Myocyte (in vitro differentiated cells): ENCODE measurements around the gene COLQ. TPM values are rescaled to one million over a fixed set of nuclear protein-coding genes. Genes with fewer than 3 reads are reported as not detected.

ENCODE experiments used
- DNase-seq: peaks from one replicate; pipeline ENCODE4 v3.0.0-alpha.2; 2012; ENCODE audit warnings: low read depth
- total RNA-seq: library from RNA; depleted of rRNA; stranded (reverse); fragments of >200 nt; gene quantifications from 2 replicates; pipeline ENCODE4 v1.2.3, GENCODE V29; 2014

COLQ gene
- total RNA-seq, 1 donor from 2014 or later, result 24.8 TPM

- DNase-seq, result peak; percentile 51
Measured at GRCh38 chr3:15520804-15521572, 518 bp downstream of the COLQ start.

GRCh38 chr3:15520185-15520584 is 1.3 kb downstream of the COLQ start:
- DNase-seq, result peak; percentile 86

- DNase-seq, result no peak
Measured at GRCh38 chr3:15519096-15519495, 2.4 kb downstream of the COLQ start.

- DNase-seq, result peak; percentile 49
Measured at GRCh38 chr3:15514663-15515340, 6.7 kb downstream of the COLQ start.

GRCh38 chr3:15513810-15514662 is 7.5 kb downstream of the COLQ start:
- DNase-seq, result no peak

- DNase-seq, result peak; percentile 53
Measured at GRCh38 chr3:15513116-15513515, 8.4 kb downstream of the COLQ start.

GRCh38 chr3:15512166-15512565 is 9.3 kb downstream of the COLQ start:
- peak; percentile 98 for DNase-seq

- DNase-seq, result no peak
Measured at GRCh38 chr3:15511156-15511555, 10.3 kb downstream of the COLQ start.

- DNase-seq, result no peak
Measured at GRCh38 chr3:15510493-15510892, 11.0 kb downstream of the COLQ start.

GRCh38 chr3:15506571-15506970 is 14.9 kb downstream of the COLQ start:
- DNase-seq, result no peak

GRCh38 chr3:15505479-15506165 is 15.9 kb downstream of the COLQ start:
- no peak for DNase-seq

- no peak for DNase-seq
Measured at GRCh38 chr3:15502616-15503015, 18.9 kb downstream of the COLQ start.

- no peak for DNase-seq
Measured at GRCh38 chr3:15501126-15501525, 20.4 kb downstream of the COLQ start.

GRCh38 chr3:15500107-15500724 is 21.3 kb downstream of the COLQ start:
- DNase-seq, result no peak

GRCh38 chr3:15499536-15499935 is 22.0 kb downstream of the COLQ start:
- DNase-seq, result no peak

- no peak for DNase-seq
Measured at GRCh38 chr3:15498431-15499214, 22.9 kb downstream of the COLQ start.

GRCh38 chr3:15497964-15498363 is 23.5 kb downstream of the COLQ start:
- no peak for DNase-seq

- peak; percentile 59 for DNase-seq
Measured at GRCh38 chr3:15496341-15496664, 25.2 kb downstream of the COLQ start.

- DNase-seq, result peak; percentile 55
Measured at GRCh38 chr3:15495461-15496340, 25.8 kb downstream of the COLQ start.
